H1 (cell line): ENCODE data around the gene SESN2. TPM values are rescaled to one million over a fixed set of nuclear protein-coding genes. Genes with fewer than 3 reads are reported as not detected.

Experiments used
- CTCF ChIA-PET: fragments of 300-600 bp; sonication (Branson Sonifier 250); formaldehyde crosslinking; loops from one replicate; lab custom pipeline; 2021; ENCODE audit not compliant: partially characterized antibody; lab: Charles Lee
- POLR2A ChIA-PET: fragments of 300-600 bp; sonication (Branson Sonifier 250); formaldehyde crosslinking; loops from one replicate; lab custom pipeline; 2021; ENCODE audit warnings: inconsistent platforms; ENCODE audit not compliant: partially characterized antibody; lab: Charles Lee
- DNase-seq, 2 experiments: peaks; one replicate each; pipeline versions ENCODE4 v3.0.0 to v3.0.0-alpha.2; 2010 to 2022; ENCODE audit warnings: low spot score in 2 of 2, low read depth in 1 of 2, mixed read lengths in 1 of 2
- FAIRE-seq: peaks from 2 replicates; lab custom pipeline; 2011; peaks lifted over from hg19 to GRCh38; lab: Jason Lieb, UNC
- H2AFZ ChIP-seq: 2 replicates; pipeline ENCODE4 v1.8.1; 2012; ENCODE audit warnings: low read length, inconsistent platforms
- H2AK5ac ChIP-seq: 2 replicates; pipeline ENCODE4 v1.6.1; 2013; ENCODE audit warnings: low read depth, low read length
- H2BK120ac ChIP-seq: replicated peaks from 2 replicates; pipeline ENCODE3; 2013; ENCODE audit warnings: low read depth, low read length, inconsistent platforms
- H2BK12ac ChIP-seq: 2 replicates; pipeline ENCODE4 v1.6.1; 2013; ENCODE audit warnings: low read depth, low read length
- H2BK15ac ChIP-seq: 2 replicates; pipeline ENCODE4 v1.6.1; 2013; ENCODE audit warnings: low read length
- H2BK20ac ChIP-seq: 2 replicates; pipeline ENCODE4 v1.6.1; 2013; ENCODE audit warnings: low read length
- H2BK5ac ChIP-seq: 2 replicates; pipeline ENCODE4 v1.6.1; 2013; ENCODE audit warnings: low read depth, low read length
- H3K14ac ChIP-seq: 2 replicates; pipeline ENCODE4 v1.6.1; 2013; ENCODE audit warnings: inconsistent platforms; ENCODE audit not compliant: insufficient read length
- H3K18ac ChIP-seq: 2 replicates; pipeline ENCODE4 v1.6.1; 2013; ENCODE audit warnings: low read length; ENCODE audit errors: extremely low read depth
- H3K23ac ChIP-seq: 2 replicates; pipeline ENCODE4 v1.6.1; 2013; ENCODE audit warnings: inconsistent platforms; ENCODE audit not compliant: insufficient read length
- H3K23me2 ChIP-seq: 2 replicates; pipeline ENCODE4 v1.6.1; 2013; ENCODE audit warnings: low read depth, low read length
- H3K27ac ChIP-seq: 2 replicates; pipeline ENCODE4 v1.6.1; 2011; ENCODE audit warnings: low read depth, low read length, inconsistent platforms
- H3K27me3 ChIP-seq, 4 experiments: replicated peaks in 1 of 4; 1 replicate in 1 of 4; 2 replicates in 3 of 4; pipeline versions ENCODE4 v1.6.1 to v1.8.1; 2011 to 2013; ENCODE audit warnings: low read length in 3 of 4, mild to moderate bottlenecking in 3 of 4, inconsistent platforms in 2 of 4, mixed read lengths in 2 of 4, moderate library complexity in 1 of 4; ENCODE audit not compliant: control insufficient read depth in 3 of 4, insufficient read depth in 3 of 4; ENCODE audit errors: extremely low read depth in 1 of 4
- H3K36me3 ChIP-seq, 4 experiments: 2 replicates each; pipeline versions ENCODE4 v1.6.1 to v1.8.1; 2011 to 2013; ENCODE audit warnings: mild to moderate bottlenecking in 4 of 4, low read length in 3 of 4, moderate library complexity in 2 of 4, control low read depth in 1 of 4, inconsistent platforms in 1 of 4; ENCODE audit not compliant: insufficient read depth in 4 of 4, control insufficient read depth in 2 of 4
- H3K4ac ChIP-seq: replicated peaks from 2 replicates; pipeline ENCODE3; 2013; ENCODE audit warnings: low read length, low read depth, mixed read lengths, inconsistent platforms; ENCODE audit not compliant: insufficient read length
- H3K4me1 ChIP-seq, 4 experiments: replicated peaks in 1 of 4; 1 replicate in 1 of 4; 2 replicates in 3 of 4; pipeline versions ENCODE4 v1.6.1 to v1.8.1; 2011 to 2013; ENCODE audit warnings: low read length in 3 of 4, inconsistent platforms in 2 of 4, mixed read lengths in 1 of 4; ENCODE audit not compliant: insufficient read depth in 4 of 4, control insufficient read depth in 3 of 4
- H3K4me2 ChIP-seq, 2 experiments: 2 replicates each; pipeline versions ENCODE4 v1.6.1 to v1.8.1; 2011 to 2013; ENCODE audit warnings: low read depth in 2 of 2, low read length in 2 of 2, control low read depth in 1 of 2, inconsistent platforms in 1 of 2, mild to moderate bottlenecking in 1 of 2; ENCODE audit not compliant: insufficient read depth in 1 of 2
- H3K4me3 ChIP-seq, 4 experiments: fragments of 200-600, 300-600 bp in 1 of 4; sonication (generic), shearing (Covaris generic), sonication (Bioruptor Twin) in 1 of 4; 2 replicates each; pipeline versions ENCODE4 v1.5.1 to v1.8.1; 2011 to 2016; ENCODE audit warnings: low read length in 4 of 4, low read depth in 3 of 4, control low read depth in 2 of 4, inconsistent platforms in 2 of 4, mild to moderate bottlenecking in 2 of 4, mixed read lengths in 1 of 4, moderate library complexity in 1 of 4; ENCODE audit not compliant: insufficient read depth in 2 of 4; ENCODE audit errors: extremely low read depth in 1 of 4
- H3K56ac ChIP-seq: replicated peaks from 2 replicates; pipeline ENCODE3; 2013; ENCODE audit warnings: low read depth, mild to moderate bottlenecking, mixed read lengths, low read length, inconsistent platforms; ENCODE audit not compliant: insufficient read length
- H3K79me1 ChIP-seq: 2 replicates; pipeline ENCODE4 v1.6.1; 2013; ENCODE audit warnings: low read depth, low read length, control low read depth
- H3K79me2 ChIP-seq, 2 experiments: 2 replicates each; pipeline versions ENCODE4 v1.6.1 to v1.8.1; 2012 to 2013; ENCODE audit warnings: low read length in 2 of 2, mild to moderate bottlenecking in 2 of 2, inconsistent platforms in 1 of 2; ENCODE audit not compliant: insufficient read depth in 2 of 2, control insufficient read depth in 1 of 2
- H3K9ac ChIP-seq, 4 experiments: replicated peaks in 1 of 4; 1 replicate in 1 of 4; 2 replicates in 3 of 4; pipeline versions ENCODE4 v1.6.1 to v1.8.1; 2011 to 2013; ENCODE audit warnings: low read depth in 3 of 4, low read length in 3 of 4, control low read depth in 2 of 4, mild to moderate bottlenecking in 2 of 4, moderate library complexity in 2 of 4, inconsistent platforms in 1 of 4; ENCODE audit errors: extremely low read depth in 1 of 4
- H3K9me3 ChIP-seq, 2 experiments: 2 replicates each; pipeline versions ENCODE4 v1.6.1 to v1.8.1; 2012 to 2013; ENCODE audit warnings: mild to moderate bottlenecking in 2 of 2, moderate library complexity in 2 of 2, control low read depth in 1 of 2, inconsistent platforms in 1 of 2, low read depth in 1 of 2, low read length in 1 of 2, mixed read lengths in 1 of 2; ENCODE audit not compliant: insufficient read depth in 2 of 2
- H4K20me1 ChIP-seq, 2 experiments: replicated peaks in 1 of 2; 2 replicates each; pipeline versions ENCODE3 to v1.8.1; 2011 to 2013; ENCODE audit warnings: inconsistent platforms in 2 of 2, low read length in 2 of 2, mild to moderate bottlenecking in 1 of 2; ENCODE audit not compliant: insufficient read depth in 2 of 2, control insufficient read depth in 1 of 2
- H4K5ac ChIP-seq: 2 replicates; pipeline ENCODE4 v1.6.1; 2013; ENCODE audit warnings: low read length, low read depth, mixed read lengths, inconsistent platforms; ENCODE audit not compliant: insufficient read length
- H4K8ac ChIP-seq: 2 replicates; pipeline ENCODE4 v1.8.0; 2013; ENCODE audit warnings: mild to moderate bottlenecking, moderate library complexity, low read length, inconsistent platforms; ENCODE audit not compliant: insufficient read depth; ENCODE audit errors: extremely low read depth
- H4K91ac ChIP-seq: replicated peaks from 2 replicates; pipeline ENCODE3; 2013; ENCODE audit warnings: low read length, mixed read lengths, inconsistent platforms; ENCODE audit not compliant: insufficient read length
- BACH1 ChIP-seq: IDR thresholded peaks from 2 replicates; pipeline ENCODE4 v1.6.1; 2012; ENCODE audit warnings: low read length, improper control_type of control experiment
- CBX5 ChIP-seq: fragments of 300-800, 300-1000 bp; sonication (generic); IDR thresholded peaks from 2 replicates; pipeline ENCODE4 v1.7.1; 2016; ENCODE audit warnings: antibody characterized with exemption, low read length, low read depth
- EZH2 ChIP-seq: fragments of 200-600 bp; sonication (generic); IDR thresholded peaks from 2 replicates; pipeline ENCODE4 v1.7.1; 2012; ENCODE audit warnings: low read depth, mild to moderate bottlenecking, moderate library complexity, low read length, inconsistent platforms; ENCODE audit not compliant: severe bottlenecking
- GABPA ChIP-seq: IDR thresholded peaks from 2 replicates; pipeline ENCODE4 v1.6.1; 2011; ENCODE audit warnings: mild to moderate bottlenecking, low read length, moderate library complexity, borderline replicate concordance; ENCODE audit not compliant: insufficient read depth
- JUN ChIP-seq: IDR thresholded peaks from 2 replicates; pipeline ENCODE4 v1.6.1; 2011; ENCODE audit warnings: low read depth, mild to moderate bottlenecking, improper control_type of control experiment, low read length
- JUND ChIP-seq: IDR thresholded peaks from 2 replicates; pipeline ENCODE4 v1.6.1; 2011; ENCODE audit warnings: mild to moderate bottlenecking, improper control_type of control experiment, low read length
- PHF8 ChIP-seq: fragments of 200-600 bp; sonication (generic); conservative IDR thresholded peaks from 2 replicates; pipeline ENCODE4 v1.7.1; 2012; ENCODE audit warnings: low read depth, mild to moderate bottlenecking, inconsistent platforms, low read length, moderate library complexity
- SIRT6 ChIP-seq: IDR thresholded peaks from one replicate; pipeline ENCODE4 v1.7.1; 2012; ENCODE audit warnings: low read length, inconsistent platforms
- SIX5 ChIP-seq: IDR thresholded peaks from 2 replicates; pipeline ENCODE4 v1.6.1; 2011; ENCODE audit warnings: mild to moderate bottlenecking, low read depth, low read length
- SP2 ChIP-seq: IDR thresholded peaks from 2 replicates; pipeline ENCODE4 v1.6.1; 2012; ENCODE audit warnings: mild to moderate bottlenecking, low read length, inconsistent platforms
- SP4 ChIP-seq: IDR thresholded peaks from 2 replicates; pipeline ENCODE4 v1.6.1; 2012; ENCODE audit warnings: low read length, inconsistent platforms
- TBP ChIP-seq: IDR thresholded peaks from 2 replicates; pipeline ENCODE4 v1.6.1; 2011; ENCODE audit warnings: low read depth, low read length, improper control_type of control experiment
- YY1 ChIP-seq: IDR thresholded peaks from 2 replicates; pipeline ENCODE4 v1.6.1; 2011; ENCODE audit warnings: low read depth, mild to moderate bottlenecking, low read length
- WGBS, 2 experiments: shearing (Covaris generic) in 1 of 2; methylation state at CpG; one replicate each; pipeline versions ENCODE4 v1.1.6 to v1.1.7; 2013 to 2015; ENCODE audit warnings: low lambda C conversion rate in 2 of 2, mixed read lengths in 2 of 2, inconsistent platforms in 1 of 2, low coverage in 1 of 2, missing lambda C conversion rate in 1 of 2; ENCODE audit not compliant: insufficient replicate concordance in 2 of 2, insufficient coverage in 1 of 2, insufficient read length in 1 of 2; ENCODE audit errors: extremely low coverage in 1 of 2, missing lambda C conversion rate in 1 of 2; 5-methylcytosine and 5-hydroxymethylcytosine counted together
- polyA plus RNA-seq, 7 experiments: library from polyadenylated mRNA; depleted of rRNA in 3 of 7; stranded (reverse) in 5 of 7; unstranded in 2 of 7; fragments of >200 nt in 5 of 7; fragments of 200-250 nt in 2 of 7; gene quantifications; 1 replicate in 5 of 7; 2 replicates in 1 of 7; 4 replicates in 1 of 7; pipeline versions ENCODE4 v1.2.1 to v1.2.3, GENCODE V29; 2011 to 2013; ENCODE audit warnings: missing spikeins in 2 of 7, mixed read lengths in 2 of 7
- total RNA-seq: library from RNA; stranded (reverse); fragmentation: NEBNext Ultra II Directional; extraction: Animal tissue kit (Norgen Biotek cat#: 25700); gene quantifications from 2 replicates; pipeline ENCODE4 v1.2.1, GENCODE V29; 2021
- TF ChIP-seq, protein P1 (sequence below): IDR thresholded peaks from 2 replicates; pipeline ENCODE4 v1.6.1; 2011; ENCODE audit warnings: low read depth, mild to moderate bottlenecking, low read length; ENCODE audit not compliant: insufficient read depth
- TF ChIP-seq, protein P2 (sequence below): IDR thresholded peaks from 2 replicates; pipeline ENCODE4 v1.6.1; 2012; ENCODE audit warnings: inconsistent platforms

Gene SESN2
- total and polyA plus RNA-seq, 2 of the 8 experiments (the other 6 are each of a cell fraction or from before 2014, with no cell fraction given), result 25.1 to 33.0 TPM

DNA sequence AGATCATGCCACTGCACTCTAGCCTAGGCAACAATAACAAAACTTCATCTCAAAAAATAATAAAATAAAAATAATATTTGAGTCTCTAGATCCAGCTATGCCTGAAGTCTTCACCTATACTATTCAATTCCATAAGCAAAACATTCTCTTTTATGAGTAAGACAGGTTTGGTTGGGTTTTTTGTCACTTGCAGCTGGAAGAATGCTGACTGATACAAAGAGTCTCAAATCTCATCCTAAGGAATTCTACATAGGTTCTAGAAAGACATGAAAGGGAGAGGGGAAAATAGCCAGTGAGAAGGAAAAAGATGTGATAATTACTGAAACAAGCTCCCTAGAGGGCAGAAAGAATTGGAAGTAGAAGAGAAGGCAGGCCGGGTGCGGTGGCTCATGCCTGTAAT, 39.1 kb downstream of the SESN2 start:
- no peak overlapping the region for H2BK12ac ChIP-seq
- 100% methylated on average over 2 of the region's 2 CpGs; no CpG with 5 or more reads in 1 of the 2 experiments for WGBS, 2 experiments
- H3K14ac ChIP-seq, result no peak overlapping the region
- H4K20me1 ChIP-seq, result no peaks in the 10 kb centered on the region
- H3K18ac ChIP-seq, result no peak overlapping the region
- no peak overlapping the region for H4K8ac ChIP-seq
- H2AFZ ChIP-seq, result no peak overlapping the region
- no peak overlapping the region for H2BK5ac ChIP-seq
- H3K23ac ChIP-seq, result no peak overlapping the region
- no peak overlapping the region for H3K27ac ChIP-seq
- H3K36me3 ChIP-seq, result no peaks in the 10 kb centered on the region
- H2BK120ac ChIP-seq, result no peak overlapping the region
- CTCF ChIA-PET, result interaction anchor here (0.7 to 2.0 kb wide), 5 partner anchors 9 to 50 kb away, joined by 3 to 8 read pairs (median 4); no protein-coding TSS in a partner anchor
- peaks cover 4 to 8% (median 6%) of the 10 kb centered on the region in 4 experiments for H3K4me1 ChIP-seq
- no peak overlapping the region for H3K4me2 ChIP-seq
- H4K5ac ChIP-seq, result no peak overlapping the region
- no peak overlapping the region for H3K56ac ChIP-seq
- FAIRE-seq (no peak), DNase-seq (no peak)
- no peak overlapping the region for H2AK5ac ChIP-seq
- H3K9me3 ChIP-seq, result no peaks in the 10 kb centered on the region
- no peak overlapping the region for H4K91ac ChIP-seq
- H3K79me2 ChIP-seq, result no peaks in the 10 kb centered on the region
- H2BK20ac ChIP-seq, result no peak overlapping the region
- no peak overlapping the region for H3K4ac ChIP-seq
- H3K27me3 ChIP-seq, result no peaks in the 10 kb centered on the region
- no peak overlapping the region for H2BK15ac ChIP-seq
- H3K79me1 ChIP-seq, result no peaks in the 10 kb centered on the region
- no peak overlapping the region for H3K9ac ChIP-seq
- H3K4me3 ChIP-seq, result no peak overlapping the region
- H3K23me2 ChIP-seq, result peaks cover 3% of the 10 kb centered on the region; the same call in 1 of the 2 replicates
- POLR2A ChIA-PET, result interaction anchor here (0.8 to 6.4 kb wide), 4 partner anchors 13 to 211 kb away, joined by 3 to 38 read pairs (median 4); no protein-coding TSS in a partner anchor
- TF ChIP-seq, protein P1, sequence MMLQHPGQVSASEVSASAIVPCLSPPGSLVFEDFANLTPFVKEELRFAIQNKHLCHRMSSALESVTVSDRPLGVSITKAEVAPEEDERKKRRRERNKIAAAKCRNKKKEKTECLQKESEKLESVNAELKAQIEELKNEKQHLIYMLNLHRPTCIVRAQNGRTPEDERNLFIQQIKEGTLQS, result no peak
- TF ChIP-seq SIRT6, result no peak
- no peak for TF ChIP-seq JUN
- no peak for TF ChIP-seq GABPA
- no peak for TF ChIP-seq SP2
- TF ChIP-seq CBX5, result no peak
- TF ChIP-seq YY1, result no peak
- no peak for TF ChIP-seq TBP
- TF ChIP-seq, protein P2, sequence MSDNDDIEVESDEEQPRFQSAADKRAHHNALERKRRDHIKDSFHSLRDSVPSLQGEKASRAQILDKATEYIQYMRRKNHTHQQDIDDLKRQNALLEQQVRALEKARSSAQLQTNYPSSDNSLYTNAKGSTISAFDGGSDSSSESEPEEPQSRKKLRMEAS, result no peak
- TF ChIP-seq SP4, result no peak
- no peak for TF ChIP-seq PHF8
- no peak for TF ChIP-seq BACH1
- TF ChIP-seq JUND, result no peak
- no peak for TF ChIP-seq SIX5
- TF ChIP-seq EZH2, result no peak
